HepG2 (cell line): Measurements from ENCODE around the gene ALPK3.

Experiments
- EZH2 ChIP-seq: conservative IDR thresholded peaks from 2 replicates; pipeline ENCODE4 v1.6.1; 2012; ENCODE audit warnings: mild to moderate bottlenecking, low read depth, low read length, moderate library complexity
- KLF6 ChIP-seq: IDR thresholded peaks from 2 replicates; pipeline ENCODE4 v1.8.0; 2016; ENCODE audit warnings: missing biosample characterization, missing genetic modification reagents
- MAFF ChIP-seq: IDR thresholded peaks from 2 replicates; pipeline ENCODE4 v1.6.1; 2011; ENCODE audit warnings: low read depth, low read length, improper control_type of control experiment
- RFX5 ChIP-seq: IDR thresholded peaks from 2 replicates; pipeline ENCODE4 v1.6.1; 2011; ENCODE audit warnings: low read depth, low read length, improper control_type of control experiment
- SRY ChIP-seq: sonication (generic); formaldehyde crosslinking; IDR thresholded peaks from 2 replicates; pipeline ENCODE4 v1.8.0; 2022; ENCODE audit warnings: mild to moderate bottlenecking, missing genetic modification reagents
- ZFP36 ChIP-seq: fragments of 150-350 bp; IDR thresholded peaks from 2 replicates; pipeline ENCODE4 v1.6.1; 2018; ENCODE audit warnings: borderline replicate concordance, low read length, low read depth; ENCODE audit not compliant: partially characterized antibody
- ZZZ3 ChIP-seq: sonication (generic); formaldehyde crosslinking; IDR thresholded peaks from 2 replicates; pipeline ENCODE4 v1.4.0; 2020; ENCODE audit warnings: missing genetic modification reagents, mild to moderate bottlenecking, borderline replicate concordance
- TF ChIP-seq, protein P1 (sequence below), 2 experiments: IDR thresholded peaks; 2 replicates each; pipeline ENCODE4 v1.6.1; 2011 to 2012; ENCODE audit warnings: low read length in 2 of 2, borderline replicate concordance in 1 of 2, low read depth in 1 of 2, mild to moderate bottlenecking in 1 of 2, moderate library complexity in 1 of 2

- TF ChIP-seq ZFP36, result no peak
- no peak for TF ChIP-seq RFX5
- no peak for TF ChIP-seq SRY (CRISPR knock-in tag)
- TF ChIP-seq MAFF, result no peak
- TF ChIP-seq EZH2, result no peak
- no peak for TF ChIP-seq KLF6
- TF ChIP-seq ZZZ3 (CRISPR knock-in tag), result no peak
- TF ChIP-seq, protein P1, sequence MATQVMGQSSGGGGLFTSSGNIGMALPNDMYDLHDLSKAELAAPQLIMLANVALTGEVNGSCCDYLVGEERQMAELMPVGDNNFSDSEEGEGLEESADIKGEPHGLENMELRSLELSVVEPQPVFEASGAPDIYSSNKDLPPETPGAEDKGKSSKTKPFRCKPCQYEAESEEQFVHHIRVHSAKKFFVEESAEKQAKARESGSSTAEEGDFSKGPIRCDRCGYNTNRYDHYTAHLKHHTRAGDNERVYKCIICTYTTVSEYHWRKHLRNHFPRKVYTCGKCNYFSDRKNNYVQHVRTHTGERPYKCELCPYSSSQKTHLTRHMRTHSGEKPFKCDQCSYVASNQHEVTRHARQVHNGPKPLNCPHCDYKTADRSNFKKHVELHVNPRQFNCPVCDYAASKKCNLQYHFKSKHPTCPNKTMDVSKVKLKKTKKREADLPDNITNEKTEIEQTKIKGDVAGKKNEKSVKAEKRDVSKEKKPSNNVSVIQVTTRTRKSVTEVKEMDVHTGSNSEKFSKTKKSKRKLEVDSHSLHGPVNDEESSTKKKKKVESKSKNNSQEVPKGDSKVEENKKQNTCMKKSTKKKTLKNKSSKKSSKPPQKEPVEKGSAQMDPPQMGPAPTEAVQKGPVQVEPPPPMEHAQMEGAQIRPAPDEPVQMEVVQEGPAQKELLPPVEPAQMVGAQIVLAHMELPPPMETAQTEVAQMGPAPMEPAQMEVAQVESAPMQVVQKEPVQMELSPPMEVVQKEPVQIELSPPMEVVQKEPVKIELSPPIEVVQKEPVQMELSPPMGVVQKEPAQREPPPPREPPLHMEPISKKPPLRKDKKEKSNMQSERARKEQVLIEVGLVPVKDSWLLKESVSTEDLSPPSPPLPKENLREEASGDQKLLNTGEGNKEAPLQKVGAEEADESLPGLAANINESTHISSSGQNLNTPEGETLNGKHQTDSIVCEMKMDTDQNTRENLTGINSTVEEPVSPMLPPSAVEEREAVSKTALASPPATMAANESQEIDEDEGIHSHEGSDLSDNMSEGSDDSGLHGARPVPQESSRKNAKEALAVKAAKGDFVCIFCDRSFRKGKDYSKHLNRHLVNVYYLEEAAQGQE (IDR thresholded peaks at IDR 0.05; ENCODE audit: borderline replicate concordance in 1 of 2, low read depth in 1 of 2, low read length in 2 of 2), result no peak
Measured at GRCh38 chr15:84835661-84836337, 18.6 kb downstream of the ALPK3 start.
